ENCODE measurements around the gene VARS2. TPM values are rescaled to one million over a fixed set of nuclear protein-coding genes. Genes with fewer than 3 reads are reported as not detected.

VARS2 gene
- polyA plus RNA-seq, 6 donors from 2014 or later = 1.2 to 28.4 (median 19.4) TPM

GRCh38 chr6:30887901-30888815 is 25.9 kb upstream of the VARS2 start:
- DNase-seq (no peak), ATAC-seq (ENCODE audit: low read depth in 2 of 2) (no peak)
- peak overlapping the region in 1 of 6 donors; percentile 47 for H3K27ac Mint-ChIP-seq
- no peaks in the 10 kb centered on the region for H3K9me3 Mint-ChIP-seq
- peaks cover 9 to 23% of the 10 kb centered on the region in 2 donors for H3K36me3 Mint-ChIP-seq
- no peaks in the 10 kb centered on the region for H3K27me3 Mint-ChIP-seq
- peaks cover 43 to 49% (median 47%) of the 10 kb centered on the region in 3 donors for H3K4me1 Mint-ChIP-seq
- peak overlapping the region in 2 of 8 donors; percentile 2 to 93 for H3K4me3 Mint-ChIP-seq

DNA sequence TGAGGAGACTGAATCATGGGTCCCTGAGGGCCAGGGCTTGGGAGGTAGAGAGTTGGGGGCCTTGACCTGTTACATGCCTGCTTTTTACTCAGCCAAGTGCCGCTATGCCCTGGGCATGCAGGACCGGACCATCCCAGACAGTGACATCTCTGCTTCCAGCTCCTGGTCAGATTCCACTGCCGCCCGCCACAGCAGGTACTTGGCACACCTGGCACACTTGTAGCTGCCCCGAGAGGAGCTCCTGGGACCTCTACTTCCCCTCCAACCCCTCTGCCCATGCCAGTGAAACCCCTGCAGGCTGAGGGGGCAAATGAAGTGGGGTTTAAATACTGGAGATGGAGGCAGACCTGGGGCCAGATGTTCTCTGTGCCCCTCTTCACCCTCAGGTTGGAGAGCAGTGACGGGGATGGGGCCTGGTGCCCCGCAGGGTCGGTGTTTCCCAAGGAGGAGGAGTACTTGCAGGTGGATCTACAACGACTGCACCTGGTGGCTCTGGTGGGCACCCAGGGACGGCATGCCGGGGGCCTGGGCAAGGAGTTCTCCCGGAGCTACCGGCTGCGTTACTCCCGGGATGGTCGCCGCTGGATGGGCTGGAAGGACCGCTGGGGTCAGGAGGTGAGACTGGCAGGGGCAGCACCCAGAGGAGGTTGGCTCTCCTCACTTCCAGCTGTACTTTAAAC is 25.1 kb upstream of the VARS2 start:
- Mint-ChIP-seq H3K4me1 (peaks cover 35 to 42% (median 40%) of the 10 kb centered on the region in 3 donors), H3K9me3 (no peaks in the 10 kb centered on the region), H3K36me3 (peaks cover 9 to 25% of the 10 kb centered on the region in 2 donors), H3K27ac (no peak overlapping the region), H3K27me3 (no peaks in the 10 kb centered on the region), H3K4me3 (no peak overlapping the region)
- ATAC-seq (ENCODE audit: low read depth in 2 of 2) (no peak), DNase-seq (no peak)

- H3K4me3 Mint-ChIP-seq = no peak overlapping the region
- no peak for ATAC-seq (ENCODE audit: low read depth in 2 of 2)
- no peak for DNase-seq
- H3K36me3 Mint-ChIP-seq = peaks cover 9 to 28% of the 10 kb centered on the region in 2 donors
- H3K4me1 Mint-ChIP-seq = peaks cover 35 to 42% (median 40%) of the 10 kb centered on the region in 3 donors
- peak overlapping the region in 1 of 6 donors; percentile 22 for H3K27ac Mint-ChIP-seq
- H3K27me3 Mint-ChIP-seq = no peaks in the 10 kb centered on the region
- H3K9me3 Mint-ChIP-seq = no peaks in the 10 kb centered on the region
Observed at GRCh38 chr6:30889496-30889885, 24.5 kb upstream of the VARS2 start.

- Mint-ChIP-seq H3K9me3 (no peaks in the 10 kb centered on the region), H3K36me3 (peaks cover 13 to 34% of the 10 kb centered on the region in 2 donors), H3K27me3 (no peaks in the 10 kb centered on the region), H3K27ac (peak overlapping the region in 3 of 6 donors; percentile 22 to 74 (median 59)), H3K4me3 (no peak overlapping the region), H3K4me1 (peaks cover 31 to 39% (median 37%) of the 10 kb centered on the region in 3 donors)
- no peak for DNase-seq
- no peak for ATAC-seq (ENCODE audit: low read depth in 2 of 2)
Observed at GRCh38 chr6:30889921-30890645, 24.0 kb upstream of the VARS2 start.

DNA sequence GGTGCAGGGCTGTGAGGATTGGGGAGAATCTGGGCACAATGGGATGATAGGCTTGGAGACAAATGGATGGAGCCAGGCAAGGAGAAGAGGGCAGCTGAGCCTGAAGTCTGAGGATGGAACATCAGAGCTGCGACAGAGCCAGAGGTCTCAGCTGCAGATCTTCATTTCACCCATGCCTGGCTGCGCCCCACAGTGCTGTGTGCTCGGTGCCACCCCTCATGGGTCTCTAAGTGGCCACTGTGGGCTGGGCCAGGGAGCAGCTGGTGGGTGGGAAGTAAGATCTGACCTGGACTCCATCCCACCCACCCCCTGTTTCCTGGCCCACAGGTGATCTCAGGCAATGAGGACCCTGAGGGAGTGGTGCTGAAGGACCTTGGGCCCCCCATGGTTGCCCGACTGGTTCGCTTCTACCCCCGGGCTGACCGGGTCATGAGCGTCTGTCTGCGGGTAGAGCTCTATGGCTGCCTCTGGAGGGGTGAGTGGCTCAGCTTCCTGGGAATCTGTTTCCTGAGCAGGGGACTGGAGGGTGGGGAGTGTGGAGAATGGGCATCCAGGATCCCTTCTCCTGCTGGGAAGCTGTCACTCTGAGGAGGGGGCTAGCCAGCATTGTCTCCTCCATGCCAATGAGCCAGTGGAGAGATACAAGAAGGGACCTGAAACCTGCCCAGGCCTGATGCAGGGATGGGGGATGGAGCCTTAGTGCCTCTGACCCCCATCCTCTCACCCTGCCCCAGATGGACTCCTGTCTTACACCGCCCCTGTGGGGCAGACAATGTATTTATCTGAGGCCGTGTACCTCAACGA is 23.2 kb upstream of the VARS2 start:
- peaks cover 13 to 42% of the 10 kb centered on the region in 2 donors for H3K36me3 Mint-ChIP-seq
- H3K4me3 Mint-ChIP-seq = no peak overlapping the region
- no peaks in the 10 kb centered on the region for H3K27me3 Mint-ChIP-seq
- DNase-seq (no peak), ATAC-seq (ENCODE audit: low read depth in 2 of 2) (no peak)
- H3K27ac Mint-ChIP-seq = peak overlapping the region in 1 of 6 donors; percentile 74
- peaks cover 23 to 35% (median 30%) of the 10 kb centered on the region in 3 donors for H3K4me1 Mint-ChIP-seq
- no peaks in the 10 kb centered on the region for H3K9me3 Mint-ChIP-seq

DNA sequence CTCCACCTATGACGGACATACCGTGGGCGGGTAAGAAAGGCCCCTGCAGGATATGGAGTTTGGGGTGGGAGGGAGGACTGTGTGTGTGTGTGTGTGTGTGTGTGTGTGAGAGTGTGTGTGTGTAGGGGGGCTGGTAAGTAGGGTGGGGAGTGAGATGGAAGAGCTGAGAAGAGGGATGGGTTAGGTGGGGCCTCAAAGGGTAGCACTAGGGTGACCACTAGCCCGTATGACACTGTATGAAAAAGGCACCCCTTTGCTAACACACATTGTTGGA is 22.7 kb upstream of the VARS2 start:
- ATAC-seq (ENCODE audit: low read depth in 2 of 2) (no peak), DNase-seq (no peak)
- Mint-ChIP-seq H3K4me1 (peaks cover 18 to 32% (median 24%) of the 10 kb centered on the region in 3 donors), H3K9me3 (no peaks in the 10 kb centered on the region), H3K36me3 (peaks cover 13 to 46% of the 10 kb centered on the region in 2 donors), H3K27me3 (no peaks in the 10 kb centered on the region), H3K4me3 (no peak overlapping the region), H3K27ac (no peak overlapping the region)

- peaks cover 13 to 46% of the 10 kb centered on the region in 2 donors for H3K36me3 Mint-ChIP-seq
- H3K27ac Mint-ChIP-seq = no peak overlapping the region
- DNase-seq (no peak), ATAC-seq (ENCODE audit: low read depth in 2 of 2) (no peak)
- H3K4me3 Mint-ChIP-seq = peak overlapping the region in 1 of 8 donors; percentile 64
- H3K4me1 Mint-ChIP-seq = peaks cover 12 to 27% (median 18%) of the 10 kb centered on the region in 3 donors
- H3K9me3 Mint-ChIP-seq = no peaks in the 10 kb centered on the region
- H3K27me3 Mint-ChIP-seq = no peaks in the 10 kb centered on the region
Observed at GRCh38 chr6:30891816-30892538, 22.1 kb upstream of the VARS2 start.

DNA sequence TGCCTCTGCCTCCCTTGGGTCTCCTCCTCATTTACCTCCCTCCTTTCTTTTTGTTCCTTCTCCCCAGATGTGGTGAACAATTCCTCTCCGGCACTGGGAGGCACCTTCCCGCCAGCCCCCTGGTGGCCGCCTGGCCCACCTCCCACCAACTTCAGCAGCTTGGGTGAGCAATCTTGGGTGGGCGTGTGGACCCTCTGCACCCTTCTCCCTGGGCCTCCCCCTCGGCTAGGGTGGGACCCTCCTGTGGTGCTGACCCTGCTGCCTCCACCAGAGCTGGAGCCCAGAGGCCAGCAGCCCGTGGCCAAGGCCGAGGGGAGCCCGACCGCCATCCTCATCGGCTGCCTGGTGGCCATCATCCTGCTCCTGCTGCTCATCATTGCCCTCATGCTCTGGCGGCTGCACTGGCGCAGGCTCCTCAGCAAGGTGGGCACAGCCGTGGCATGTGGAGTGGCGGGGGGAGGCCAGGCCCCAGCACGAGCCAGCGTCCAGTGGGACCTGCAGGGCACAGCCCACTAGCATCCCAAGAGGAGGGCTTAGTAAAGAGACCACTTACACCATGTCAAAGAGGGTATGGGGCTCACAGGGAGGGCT is 20.9 kb upstream of the VARS2 start:
- no peak overlapping the region for H3K4me3 Mint-ChIP-seq
- H3K9me3 Mint-ChIP-seq = no peaks in the 10 kb centered on the region
- ATAC-seq (ENCODE audit: low read depth in 2 of 2) = no peak
- no peaks in the 10 kb centered on the region for H3K27me3 Mint-ChIP-seq
- peaks cover 6 to 26% (median 11%) of the 10 kb centered on the region in 3 donors for H3K4me1 Mint-ChIP-seq
- DNase-seq = no peak
- H3K36me3 Mint-ChIP-seq = peaks cover 13 to 47% of the 10 kb centered on the region in 2 donors
- no peak overlapping the region for H3K27ac Mint-ChIP-seq

DNA sequence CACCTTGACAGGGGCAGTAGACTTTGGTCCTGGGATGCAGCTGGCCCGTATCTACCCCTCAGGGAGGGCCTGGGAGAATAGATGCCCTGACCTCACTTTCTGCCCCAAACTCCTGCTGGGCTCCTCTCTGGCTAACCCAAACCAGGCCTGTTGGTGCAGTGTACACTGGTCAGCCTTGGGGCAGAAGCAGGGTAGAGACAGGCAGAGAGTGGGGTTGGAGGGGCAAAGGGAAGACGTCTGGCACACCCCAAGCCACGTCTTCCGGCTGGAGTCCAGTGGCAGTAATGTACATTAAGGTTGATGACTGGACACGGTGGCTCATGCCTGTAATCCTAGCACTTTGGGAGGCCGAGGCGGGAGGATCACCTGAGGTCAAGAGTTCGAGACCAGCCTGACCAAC is 20.4 kb upstream of the VARS2 start:
- no peak for ATAC-seq (ENCODE audit: low read depth in 2 of 2)
- Mint-ChIP-seq H3K9me3 (no peaks in the 10 kb centered on the region), H3K36me3 (peaks cover 9 to 53% of the 10 kb centered on the region in 2 donors), H3K4me3 (no peak overlapping the region), H3K4me1 (peaks cover under 1 to 20% (median 10%) of the 10 kb centered on the region in 3 donors), H3K27ac (no peak overlapping the region), H3K27me3 (no peaks in the 10 kb centered on the region)
- DNase-seq = no peak

DNA sequence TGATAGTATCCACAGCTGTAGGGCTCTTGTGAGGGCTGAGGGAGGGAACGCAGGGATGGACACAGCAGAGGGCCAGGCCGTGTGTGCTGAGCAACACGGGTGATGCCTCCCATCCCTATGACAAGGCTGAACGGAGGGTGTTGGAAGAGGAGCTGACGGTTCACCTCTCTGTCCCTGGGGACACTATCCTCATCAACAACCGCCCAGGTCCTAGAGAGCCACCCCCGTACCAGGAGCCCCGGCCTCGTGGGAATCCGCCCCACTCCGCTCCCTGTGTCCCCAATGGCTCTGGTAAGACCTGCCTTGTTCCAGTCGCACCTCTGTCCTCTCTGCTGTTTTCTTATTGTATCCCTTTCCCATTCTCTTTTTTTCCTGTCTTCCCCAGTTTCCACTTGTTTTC is 19.7 kb upstream of the VARS2 start:
- Mint-ChIP-seq H3K9me3 (no peaks in the 10 kb centered on the region), H3K27ac (no peak overlapping the region), H3K27me3 (no peaks in the 10 kb centered on the region), H3K36me3 (peaks cover 9 to 55% of the 10 kb centered on the region in 2 donors), H3K4me1 (peaks cover 0 to 20% (median 10%) of the 10 kb centered on the region in 3 donors), H3K4me3 (no peak overlapping the region)
- ATAC-seq (ENCODE audit: low read depth in 2 of 2) = no peak
- no peak for DNase-seq

- Mint-ChIP-seq H3K9me3 (no peaks in the 10 kb centered on the region), H3K4me3 (no peak overlapping the region), H3K4me1 (peaks cover 0 to 20% (median 7%) of the 10 kb centered on the region in 3 donors), H3K36me3 (peaks cover 9 to 50% of the 10 kb centered on the region in 2 donors), H3K27ac (peak overlapping the region in 1 of 6 donors; percentile 28), H3K27me3 (no peaks in the 10 kb centered on the region)
- DNase-seq (no peak), ATAC-seq (ENCODE audit: low read depth in 2 of 2) (no peak)
Observed at GRCh38 chr6:30894935-30895334, 19.1 kb upstream of the VARS2 start.

DNA sequence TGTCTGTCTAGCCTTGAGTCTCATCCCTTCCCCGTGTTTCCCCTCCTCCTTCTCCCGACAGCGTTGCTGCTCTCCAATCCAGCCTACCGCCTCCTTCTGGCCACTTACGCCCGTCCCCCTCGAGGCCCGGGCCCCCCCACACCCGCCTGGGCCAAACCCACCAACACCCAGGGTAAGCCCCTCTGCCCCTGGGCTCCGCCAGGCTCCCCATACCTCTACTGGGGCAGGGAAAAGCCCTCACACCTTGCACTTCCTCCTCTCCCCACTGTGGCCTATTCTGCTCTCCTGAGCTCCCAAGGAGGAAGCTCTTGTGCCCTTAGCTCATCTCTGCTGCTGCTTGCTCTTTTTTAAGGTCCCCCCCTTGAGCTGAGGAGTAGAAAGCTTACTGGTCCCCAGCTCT is 18.7 kb upstream of the VARS2 start:
- H3K4me3 Mint-ChIP-seq = no peak overlapping the region
- DNase-seq (no peak), ATAC-seq (ENCODE audit: low read depth in 2 of 2) (no peak)
- H3K4me1 Mint-ChIP-seq = peaks cover 0 to 18% (median 3%) of the 10 kb centered on the region in 3 donors
- no peaks in the 10 kb centered on the region for H3K27me3 Mint-ChIP-seq
- H3K9me3 Mint-ChIP-seq = no peaks in the 10 kb centered on the region
- H3K36me3 Mint-ChIP-seq = peaks cover 9 to 45% of the 10 kb centered on the region in 2 donors
- peak overlapping the region in 1 of 6 donors; percentile 28 for H3K27ac Mint-ChIP-seq
